ENCODE results near the gene PDZD2.

The PDZD2 gene

DNA sequence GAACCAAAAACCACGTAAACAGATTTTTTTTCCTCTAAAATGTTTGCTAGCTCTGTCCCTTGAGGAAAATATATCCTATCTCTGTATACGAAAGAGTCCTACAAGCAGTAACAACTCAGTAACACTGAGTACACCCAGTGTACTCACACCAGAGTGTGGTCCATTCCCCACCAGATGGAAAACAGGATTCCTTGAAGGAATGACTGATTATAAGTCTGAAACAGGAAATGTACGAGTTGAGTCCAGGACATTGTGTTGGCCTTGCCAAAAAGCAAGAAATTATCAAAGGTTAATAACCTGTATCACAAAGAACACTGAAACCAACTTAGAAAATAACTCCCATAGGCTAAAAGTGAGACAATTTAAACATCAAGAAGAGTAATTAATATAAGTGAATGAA lies 514.8 kb downstream of the PDZD2 start:
- DNase-seq (ENCODE audit: low read depth): peak; percentile 47
- no peak overlapping the region for H3K4me3 ChIP-seq (ENCODE audit: control insufficient read depth, low read depth, low read length)
- TF ChIP-seq, protein P1, sequence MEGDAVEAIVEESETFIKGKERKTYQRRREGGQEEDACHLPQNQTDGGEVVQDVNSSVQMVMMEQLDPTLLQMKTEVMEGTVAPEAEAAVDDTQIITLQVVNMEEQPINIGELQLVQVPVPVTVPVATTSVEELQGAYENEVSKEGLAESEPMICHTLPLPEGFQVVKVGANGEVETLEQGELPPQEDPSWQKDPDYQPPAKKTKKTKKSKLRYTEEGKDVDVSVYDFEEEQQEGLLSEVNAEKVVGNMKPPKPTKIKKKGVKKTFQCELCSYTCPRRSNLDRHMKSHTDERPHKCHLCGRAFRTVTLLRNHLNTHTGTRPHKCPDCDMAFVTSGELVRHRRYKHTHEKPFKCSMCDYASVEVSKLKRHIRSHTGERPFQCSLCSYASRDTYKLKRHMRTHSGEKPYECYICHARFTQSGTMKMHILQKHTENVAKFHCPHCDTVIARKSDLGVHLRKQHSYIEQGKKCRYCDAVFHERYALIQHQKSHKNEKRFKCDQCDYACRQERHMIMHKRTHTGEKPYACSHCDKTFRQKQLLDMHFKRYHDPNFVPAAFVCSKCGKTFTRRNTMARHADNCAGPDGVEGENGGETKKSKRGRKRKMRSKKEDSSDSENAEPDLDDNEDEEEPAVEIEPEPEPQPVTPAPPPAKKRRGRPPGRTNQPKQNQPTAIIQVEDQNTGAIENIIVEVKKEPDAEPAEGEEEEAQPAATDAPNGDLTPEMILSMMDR (conservative IDR thresholded peaks at IDR 0.05; ENCODE audit: control insufficient read depth, insufficient read depth, low read depth, low read length): no peak

- TF ChIP-seq, protein P1 (conservative IDR thresholded peaks at IDR 0.05; ENCODE audit: control insufficient read depth, insufficient read depth, low read depth, low read length): no peak
- no peak for DNase-seq (ENCODE audit: low read depth)
Observed at GRCh38 chr5:32155211-32155610, 516.3 kb downstream of the PDZD2 start.

DNA sequence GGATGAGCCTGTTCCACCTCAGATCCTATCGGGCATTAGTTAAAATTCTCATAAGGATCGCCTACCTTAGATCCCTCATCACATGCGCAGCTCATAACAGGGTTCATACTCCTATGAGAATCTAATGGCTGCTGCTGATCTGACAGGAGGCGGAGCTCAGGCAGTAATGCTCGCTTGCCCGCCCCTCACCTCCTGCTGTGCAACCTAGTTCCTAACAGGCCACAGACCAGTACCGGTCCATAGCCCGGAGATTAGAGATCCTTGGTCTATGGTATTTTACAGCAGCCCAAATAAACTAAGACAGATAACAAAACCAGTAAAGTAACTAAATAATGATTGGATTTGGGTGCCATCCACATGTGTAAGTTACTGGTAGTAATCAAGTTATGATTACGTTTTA lies 517.7 kb downstream of the PDZD2 start:
- H3K4me3 ChIP-seq (ENCODE audit: control insufficient read depth, low read depth, low read length): no peak overlapping the region
- no peak for DNase-seq (ENCODE audit: low read depth)
- TF ChIP-seq, protein P1 (conservative IDR thresholded peaks at IDR 0.05; ENCODE audit: control insufficient read depth, insufficient read depth, low read depth, low read length): no peak

More at GRCh38 chr5:32155211-32155610, 516.3 kb downstream of the PDZD2 start:
- H3K4me3 ChIP-seq (ENCODE audit: control insufficient read depth, low read depth, low read length): no peak overlapping the region

DNA sequence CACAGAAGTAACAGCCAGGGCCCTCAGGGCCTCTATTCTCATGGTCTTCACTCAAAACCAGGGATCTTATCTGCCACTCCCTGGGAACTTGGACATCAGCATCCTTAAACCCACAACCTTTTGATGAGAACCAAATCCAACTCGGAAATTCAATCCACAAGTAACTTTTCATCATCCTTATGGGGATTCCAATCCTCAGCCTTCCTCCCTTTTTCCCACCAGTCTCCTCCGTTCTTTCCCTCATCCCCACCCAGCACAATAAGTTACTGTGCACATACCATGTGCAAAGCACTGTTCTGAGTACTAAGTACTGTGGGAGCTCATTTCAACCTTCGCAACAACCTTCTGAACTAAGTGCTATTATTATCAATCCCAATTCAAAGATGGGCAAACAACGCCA lies 518.1 kb downstream of the PDZD2 start:
- TF ChIP-seq, protein P1 (conservative IDR thresholded peaks at IDR 0.05; ENCODE audit: control insufficient read depth, insufficient read depth, low read depth, low read length): no peak
- H3K4me3 ChIP-seq (ENCODE audit: control insufficient read depth, low read depth, low read length): no peak overlapping the region
- DNase-seq (ENCODE audit: low read depth): no peak

DNA sequence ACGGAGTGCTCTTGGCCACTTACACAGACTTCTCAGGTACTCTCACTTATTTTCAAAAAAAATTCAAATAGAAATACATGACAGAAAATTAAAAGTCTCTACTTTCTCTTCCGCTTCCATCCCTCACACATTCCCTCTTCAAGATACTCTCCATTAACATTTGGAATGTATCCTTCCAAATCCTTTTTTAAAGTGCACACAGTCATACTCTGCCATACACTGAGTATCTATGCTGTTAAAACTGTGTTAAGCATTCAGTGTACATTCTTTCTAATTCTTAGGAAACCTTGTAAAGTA lies 519.7 kb downstream of the PDZD2 start:
- no peak overlapping the region for H3K4me3 ChIP-seq (ENCODE audit: control insufficient read depth, low read depth, low read length)
- no peak for DNase-seq (ENCODE audit: low read depth)
- TF ChIP-seq, protein P1 (conservative IDR thresholded peaks at IDR 0.05; ENCODE audit: control insufficient read depth, insufficient read depth, low read depth, low read length): no peak

DNA sequence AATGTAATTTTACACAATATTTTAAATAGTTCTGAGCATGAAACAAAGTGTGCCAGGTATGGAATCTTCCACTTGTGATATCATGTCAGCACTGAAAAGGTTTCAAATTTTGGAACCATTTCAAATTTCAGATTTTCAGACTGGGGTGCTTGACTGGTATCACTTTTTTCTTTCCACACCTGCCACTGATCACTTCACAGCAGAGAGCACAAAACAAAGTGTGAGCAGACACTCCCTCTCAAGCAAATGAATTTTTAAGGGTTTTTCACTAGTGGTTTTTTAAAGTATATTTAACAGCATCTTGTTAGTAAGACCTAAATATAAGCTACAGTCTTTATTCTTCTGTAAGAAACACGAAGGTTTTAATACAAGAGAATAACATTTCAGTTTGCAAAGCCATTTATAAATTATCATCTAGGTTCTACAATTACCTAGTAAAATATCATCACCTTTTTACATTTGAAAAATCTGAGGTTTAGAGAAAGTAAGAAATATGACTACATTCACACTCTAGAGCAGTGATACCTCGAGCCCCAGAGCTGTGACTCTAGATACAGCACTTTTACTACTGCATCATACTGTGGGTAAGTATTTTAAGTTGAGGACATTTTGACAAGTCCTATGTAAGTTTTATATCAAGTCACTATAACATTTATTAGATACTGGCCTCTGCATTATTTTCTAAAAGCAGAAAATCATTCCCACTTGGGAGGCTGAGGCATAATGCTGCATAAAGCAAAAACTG lies 520.6 kb downstream of the PDZD2 start:
- H3K4me3 ChIP-seq (ENCODE audit: control insufficient read depth, low read depth, low read length): no peak overlapping the region
- TF ChIP-seq, protein P1 (conservative IDR thresholded peaks at IDR 0.05; ENCODE audit: control insufficient read depth, insufficient read depth, low read depth, low read length): no peak
- DNase-seq (ENCODE audit: low read depth): no peak

DNA sequence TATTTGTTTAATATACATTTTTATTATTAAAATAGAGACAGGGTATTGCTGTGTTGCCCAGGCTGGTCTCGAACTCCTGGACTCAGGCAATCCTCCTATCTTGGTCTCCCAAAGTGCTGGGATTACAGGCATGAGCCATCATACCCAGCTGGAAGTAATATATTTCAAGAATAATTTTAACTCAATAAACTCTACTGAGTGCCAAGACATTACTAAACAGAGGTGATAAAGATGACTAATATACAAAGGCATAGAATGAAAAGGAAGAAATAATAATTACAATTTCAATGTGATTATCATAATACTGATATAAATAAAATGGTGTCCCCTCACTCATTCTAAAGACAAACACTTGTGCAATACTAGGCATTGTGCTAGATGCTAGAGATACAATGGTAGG lies 521.3 kb downstream of the PDZD2 start:
- no peak overlapping the region for H3K4me3 ChIP-seq (ENCODE audit: control insufficient read depth, low read depth, low read length)
- TF ChIP-seq, protein P1 (conservative IDR thresholded peaks at IDR 0.05; ENCODE audit: control insufficient read depth, insufficient read depth, low read depth, low read length): no peak
- peak; percentile 50 for DNase-seq (ENCODE audit: low read depth)
